Right lobe of liver (tissue), 6 donors: Measurements from ENCODE around the gene RABL6. TPM values are rescaled to one million over a fixed set of nuclear protein-coding genes. Genes with fewer than 3 reads are reported as not detected.

Experiments used
- ATAC-seq, 4 donors: fragments of 200-7000 bp; cut with Tn5 transposase; one replicate each; pipeline ENCODE4 v1.9.1; 2020; ENCODE audit warnings: mild to moderate bottlenecking in 4 of 4, moderate library complexity in 4 of 4
- DNase-seq, 3 donors: peaks; one replicate each; pipeline ENCODE4 v3.0.0-alpha.2; 2020
- H3K27ac ChIP-seq, 3 donors: fragments of 200-600 bp; one replicate each; pipeline ENCODE4 v1.8.0; 2022
- H3K27me3 ChIP-seq, 2 donors: fragments of 200-600 bp; one replicate each; pipeline ENCODE4 v1.8.0; 2022
- H3K36me3 ChIP-seq, 4 donors: fragments of 200-600 bp; sonication (generic) in 1 of 4; one replicate each; pipeline versions ENCODE4 v1.5.1 to v1.8.0; 2017 to 2022; ENCODE audit warnings: control low read depth in 1 of 4
- H3K4me1 ChIP-seq, 4 donors: fragments of 200-600 bp; sonication (generic) in 1 of 4; one replicate each; pipeline versions ENCODE4 v1.5.1 to v1.8.0; 2017 to 2022; ENCODE audit warnings: control low read depth in 1 of 4
- H3K4me3 ChIP-seq, 3 donors: fragments of 200-600 bp; one replicate each; pipeline ENCODE4 v1.8.0; 2022
- H3K9me3 ChIP-seq, 4 donors: fragments of 200-600 bp; sonication (generic) in 1 of 4; one replicate each; pipeline versions ENCODE4 v1.5.1 to v1.8.0; 2017 to 2022; ENCODE audit warnings: control low read depth in 1 of 4
- POLR2A ChIP-seq: fragments of 450-650 bp; IDR thresholded peaks from one replicate; pipeline ENCODE4 v1.6.1; 2017; ENCODE audit warnings: antibody characterized with exemption, mild to moderate bottlenecking
- WGBS: methylation state at CpG from one replicate; pipeline ENCODE4 v1.1.6; 2018; ENCODE audit warnings: low coverage, low lambda C conversion rate; ENCODE audit not compliant: insufficient coverage; ENCODE audit errors: missing lambda C conversion rate; 5-methylcytosine and 5-hydroxymethylcytosine counted together
- intact Hi-C, 2 donors: fragments of 100-400 bp; cut with DNase I; formaldehyde crosslinking; loops; one replicate each; pipeline versions ENCODE4 v1.11.2 to v1.14.1; 2022
- total RNA-seq, 6 experiments: library from RNA; depleted of rRNA in 2 of 6; stranded (reverse); fragments of >200 nt in 2 of 6; fragmentation: NEBNext Ultra II Directional in 3 of 6; extraction: Animal tissue kit (Norgen Biotek cat#: 25700) in 3 of 6; gene quantifications; one replicate each; pipeline versions ENCODE4 v1.1.0 to v1.2.4, GENCODE V29; 2016 to 2023
- TF ChIP-seq, protein P1 (sequence below), 4 donors: fragments of 200-600 bp in 3 of 4; fragments of 450-650 bp in 1 of 4; IDR thresholded peaks; one replicate each; pipeline versions ENCODE4 v1.5.1 to v1.8.0; 2016 to 2022; ENCODE audit warnings: antibody characterized with exemption in 4 of 4, mild to moderate bottlenecking in 2 of 4
- donor health status: DM: no; HTN: yes; CAD: no.
- donor health status: DM: no; HTN: no; CAD: no.
- donor health status: DM: no; HTN: no; CAD: no.
- donor health status: DM: no; HTN: yes; CAD: no.
- donor health status: DM: no; HTN: yes; CAD: no.

RABL6 gene
- total RNA-seq, 6 experiments from 2014 or later, result 8.0 to 14.8 (median 12.4) TPM

DNA sequence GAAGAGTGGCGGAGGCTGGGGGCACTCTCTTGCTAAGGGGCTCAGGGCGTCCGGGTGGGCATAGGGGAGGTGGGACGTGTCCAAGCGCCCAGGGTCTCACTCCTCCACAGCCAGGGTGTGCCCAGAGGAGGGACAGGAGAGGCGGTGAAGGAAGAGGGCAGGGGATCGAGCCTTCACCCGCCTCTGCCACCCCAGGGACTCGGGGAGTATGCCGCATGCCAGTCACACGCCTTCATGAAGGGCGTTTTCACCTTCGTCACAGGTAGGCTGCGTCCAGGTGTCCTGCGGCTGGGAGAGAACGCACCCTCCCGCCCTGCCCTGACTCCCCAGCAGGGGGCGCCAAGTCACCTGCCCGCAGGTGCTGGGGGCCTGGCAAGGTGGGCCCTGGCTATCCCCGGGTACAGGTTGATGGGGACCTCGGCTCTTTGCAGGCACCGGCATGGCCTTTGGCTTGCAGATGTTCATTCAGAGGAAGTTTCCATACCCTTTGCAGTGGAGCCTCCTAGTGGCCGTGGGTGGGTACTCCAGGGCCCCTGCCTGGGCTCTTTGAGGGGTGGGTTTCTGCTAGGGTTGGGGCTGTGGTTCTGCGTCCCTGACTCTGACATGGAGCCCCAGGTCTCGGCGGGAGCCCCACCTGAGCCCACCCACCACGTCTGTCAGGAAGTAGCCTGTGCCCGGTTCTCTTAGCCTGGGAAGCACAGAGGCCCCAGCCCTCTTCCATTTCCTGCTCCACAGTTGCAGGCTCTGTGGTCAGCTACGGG is 16.1 kb upstream of the RABL6 start:
- 8% methylated on average over 15 of the region's 29 CpGs for WGBS
- H3K4me1 ChIP-seq, result peaks cover 0 to 40% (median 13%) of the 10 kb centered on the region in 4 donors
- H3K27ac ChIP-seq, result peak overlapping the region; percentile 84 to 90 (median 84)
- H3K9me3 ChIP-seq, result no peaks in the 10 kb centered on the region
- intact Hi-C loops, result no loop called here
- peak; percentile 72 to 80 (median 79) for DNase-seq
- peak overlapping the region; percentile 73 to 80 (median 78) for H3K4me3 ChIP-seq
- ATAC-seq, result peak; percentile 22 to 34 (median 32)
- TF ChIP-seq POLR2A, result no peak
- TF ChIP-seq, protein P1, sequence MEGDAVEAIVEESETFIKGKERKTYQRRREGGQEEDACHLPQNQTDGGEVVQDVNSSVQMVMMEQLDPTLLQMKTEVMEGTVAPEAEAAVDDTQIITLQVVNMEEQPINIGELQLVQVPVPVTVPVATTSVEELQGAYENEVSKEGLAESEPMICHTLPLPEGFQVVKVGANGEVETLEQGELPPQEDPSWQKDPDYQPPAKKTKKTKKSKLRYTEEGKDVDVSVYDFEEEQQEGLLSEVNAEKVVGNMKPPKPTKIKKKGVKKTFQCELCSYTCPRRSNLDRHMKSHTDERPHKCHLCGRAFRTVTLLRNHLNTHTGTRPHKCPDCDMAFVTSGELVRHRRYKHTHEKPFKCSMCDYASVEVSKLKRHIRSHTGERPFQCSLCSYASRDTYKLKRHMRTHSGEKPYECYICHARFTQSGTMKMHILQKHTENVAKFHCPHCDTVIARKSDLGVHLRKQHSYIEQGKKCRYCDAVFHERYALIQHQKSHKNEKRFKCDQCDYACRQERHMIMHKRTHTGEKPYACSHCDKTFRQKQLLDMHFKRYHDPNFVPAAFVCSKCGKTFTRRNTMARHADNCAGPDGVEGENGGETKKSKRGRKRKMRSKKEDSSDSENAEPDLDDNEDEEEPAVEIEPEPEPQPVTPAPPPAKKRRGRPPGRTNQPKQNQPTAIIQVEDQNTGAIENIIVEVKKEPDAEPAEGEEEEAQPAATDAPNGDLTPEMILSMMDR (IDR thresholded peaks at IDR 0.05), result peak; percentile 90 to 96 (median 92)
- H3K27me3 ChIP-seq, result no peaks in the 10 kb centered on the region
- no peaks in the 10 kb centered on the region for H3K36me3 ChIP-seq

DNA sequence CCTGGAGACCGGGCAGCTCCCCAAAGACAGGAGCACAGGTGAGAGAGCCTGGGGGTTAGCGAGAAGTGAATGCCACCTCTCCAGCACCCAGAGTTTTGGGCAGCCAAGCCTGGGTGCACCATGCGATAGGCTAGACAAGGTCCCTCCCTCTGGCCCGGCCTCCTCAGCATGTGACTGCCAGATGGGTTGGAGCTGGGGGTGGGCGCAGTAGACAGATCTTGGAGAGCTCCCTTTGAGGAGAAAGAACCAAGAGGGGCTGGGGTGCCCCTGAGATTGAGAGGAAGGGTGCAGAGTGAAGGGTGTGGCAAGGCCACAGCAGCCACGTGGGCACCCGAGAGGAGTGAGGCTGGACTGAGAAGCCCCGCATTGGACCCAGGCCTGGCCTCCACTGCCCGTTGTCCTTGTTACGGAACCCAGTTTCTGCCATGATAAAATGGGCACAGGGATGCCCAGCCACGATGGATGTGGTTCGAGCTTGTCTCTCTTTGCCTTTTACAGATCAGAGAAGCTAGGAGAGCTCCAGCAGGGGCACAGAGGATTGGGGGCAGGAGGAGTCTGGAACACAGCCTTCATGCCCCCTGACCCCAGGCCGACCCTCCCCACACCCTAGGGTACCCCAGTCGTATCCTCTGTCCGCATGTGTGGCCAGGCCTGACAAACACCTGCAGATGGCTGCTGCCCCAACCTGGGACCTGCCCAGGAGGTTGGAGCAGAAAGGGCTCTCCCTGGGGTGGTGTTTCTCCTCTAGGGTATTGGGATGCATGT is 15.2 kb upstream of the RABL6 start:
- Histone ChIP-seq H3K27me3 (no peaks in the 10 kb centered on the region), H3K27ac (no peak overlapping the region), H3K9me3 (no peaks in the 10 kb centered on the region), H3K36me3 (no peaks in the 10 kb centered on the region), H3K4me3 (no peak overlapping the region), H3K4me1 (peaks cover 0 to 33% (median 11%) of the 10 kb centered on the region in 4 donors)
- ATAC-seq, result no peak
- TF ChIP-seq POLR2A, result no peak
- TF ChIP-seq, protein P1 (IDR thresholded peaks at IDR 0.05), result no peak
- 70% methylated on average over 6 of the region's 15 CpGs for WGBS
- peak in 1 of 3 donors; percentile 61 for DNase-seq
- intact Hi-C loops, result no loop called here

DNA sequence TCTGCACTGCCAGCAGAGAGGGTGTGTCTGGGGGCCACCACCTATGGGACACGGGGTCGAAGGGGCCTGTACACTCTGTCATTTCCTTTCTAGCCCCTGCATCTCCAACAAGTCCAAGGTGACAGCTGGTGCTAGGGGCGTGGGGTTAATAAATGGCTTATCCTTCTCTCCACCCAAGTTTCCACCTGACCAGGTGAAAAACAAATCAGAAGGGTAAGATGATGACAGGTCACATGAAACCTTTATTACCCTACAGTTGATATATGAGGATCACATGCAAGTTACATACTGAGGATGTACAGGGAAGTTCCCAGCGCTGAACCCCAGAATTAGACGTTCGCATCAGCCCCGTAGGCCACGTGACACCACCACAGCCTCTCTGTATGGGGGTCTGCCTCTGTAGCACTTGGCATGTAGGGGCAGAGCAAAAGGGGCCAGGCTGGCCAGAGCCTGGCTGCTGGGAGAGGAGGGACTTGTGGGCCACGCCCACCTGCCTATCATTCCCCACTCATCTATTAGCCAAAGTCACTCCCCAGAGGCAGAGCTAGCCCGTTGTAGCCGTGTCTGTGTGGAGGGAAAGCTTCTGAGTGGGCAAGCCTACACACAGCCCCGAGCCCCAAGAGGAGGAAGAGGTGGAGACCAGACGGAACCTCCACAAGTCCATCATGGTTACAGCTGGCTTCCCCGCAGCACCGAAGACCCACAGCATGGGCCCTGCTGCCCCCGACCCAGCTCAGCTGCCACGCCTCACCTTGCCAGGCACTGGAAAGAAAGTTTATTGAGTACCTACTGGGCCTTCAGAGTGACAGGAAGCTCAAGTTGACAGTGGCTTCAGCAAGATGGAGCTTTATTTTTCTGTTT is 14.4 kb upstream of the RABL6 start:
- no peak for DNase-seq
- intact Hi-C loops, result no loop called here
- H3K9me3 ChIP-seq, result no peaks in the 10 kb centered on the region
- peaks cover 0 to 25% (median 11%) of the 10 kb centered on the region in 4 donors for H3K4me1 ChIP-seq
- no peaks in the 10 kb centered on the region for H3K36me3 ChIP-seq
- no peaks in the 10 kb centered on the region for H3K27me3 ChIP-seq
- no peak overlapping the region for H3K4me3 ChIP-seq
- H3K27ac ChIP-seq, result no peak overlapping the region
- 88% methylated on average over 5 of the region's 17 CpGs for WGBS
- TF ChIP-seq POLR2A, result no peak
- TF ChIP-seq, protein P1 (IDR thresholded peaks at IDR 0.05), result no peak
- no peak for ATAC-seq

DNA sequence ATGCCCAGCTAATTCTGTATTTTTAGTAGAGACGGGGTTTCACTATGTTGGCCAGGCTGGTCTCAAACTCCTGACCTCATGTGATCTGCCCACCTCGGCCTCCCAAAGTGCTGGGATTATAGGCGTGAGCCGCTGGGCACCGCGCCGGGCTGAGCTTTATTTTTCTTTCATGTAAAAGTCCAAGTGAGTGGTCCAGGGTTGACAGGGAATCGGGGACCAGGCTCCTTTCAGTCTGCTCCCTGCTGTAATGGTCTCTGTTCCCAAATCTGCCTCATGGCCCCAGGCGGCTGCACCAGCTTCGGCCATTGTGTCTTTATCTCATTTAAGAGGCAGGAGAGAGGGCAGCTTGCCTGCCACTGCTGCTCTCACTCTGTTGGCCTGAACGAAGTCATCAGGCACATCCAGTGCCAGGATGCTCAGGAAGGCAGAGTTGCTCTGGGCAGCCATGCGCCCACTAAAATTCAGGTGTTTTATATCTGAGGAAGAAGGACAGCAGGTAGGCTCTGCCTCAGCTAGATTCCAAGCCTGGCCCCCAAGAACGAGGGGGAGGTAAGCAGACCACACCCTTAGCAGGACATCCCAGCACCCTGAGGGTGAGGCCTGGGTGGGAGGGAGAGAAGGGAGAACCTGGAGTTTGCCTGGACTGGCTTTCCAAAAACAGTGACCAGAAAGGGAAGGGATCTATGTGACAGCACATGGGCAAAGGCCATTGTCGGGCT is 13.3 kb upstream of the RABL6 start:
- DNase-seq, result no peak
- H3K27me3 ChIP-seq, result no peaks in the 10 kb centered on the region
- no peak for TF ChIP-seq POLR2A
- TF ChIP-seq, protein P1 (IDR thresholded peaks at IDR 0.05), result no peak
- no peaks in the 10 kb centered on the region for H3K9me3 ChIP-seq
- 49% methylated on average over 4 of the region's 14 CpGs for WGBS
- intact Hi-C loops, result no loop called here
- no peak overlapping the region for H3K27ac ChIP-seq
- H3K36me3 ChIP-seq, result no peaks in the 10 kb centered on the region
- peaks cover 0 to 31% (median 15%) of the 10 kb centered on the region in 4 donors for H3K4me1 ChIP-seq
- ATAC-seq, result no peak
- no peak overlapping the region for H3K4me3 ChIP-seq
